Keratinocyte (primary cell): ENCODE measurements around the gene NAT16. TPM values are rescaled to one million over a fixed set of nuclear protein-coding genes. Genes with fewer than 3 reads are reported as not detected.

ENCODE experiments used
- DNase-seq: peaks from one replicate; pipeline ENCODE4 v3.0.0-alpha.2; 2011; ENCODE audit warnings: low read depth, missing footprints, low spot score
- FAIRE-seq: peaks from 2 replicates; lab custom pipeline; 2011; peaks lifted over from hg19 to GRCh38; lab: Jason Lieb, UNC
- H2AFZ ChIP-seq: 2 replicates; pipeline ENCODE4 v1.6.0; 2012; ENCODE audit warnings: low read length, control low read depth, inconsistent platforms; ENCODE audit not compliant: control insufficient read depth
- H3K27ac ChIP-seq: 2 replicates; pipeline ENCODE4 v1.5.1; 2011; ENCODE audit warnings: low read length; ENCODE audit not compliant: control insufficient read depth, insufficient read depth
- H3K27me3 ChIP-seq: 3 replicates; pipeline ENCODE4 v1.6.0; 2011; ENCODE audit warnings: low read length; ENCODE audit not compliant: control insufficient read depth, insufficient read depth; ENCODE audit errors: extremely low read depth
- H3K36me3 ChIP-seq, 2 experiments: 2 replicates in 1 of 2; 3 replicates in 1 of 2; pipeline ENCODE4 v1.5.1; 2011; ENCODE audit warnings: low read length in 2 of 2, mild to moderate bottlenecking in 1 of 2; ENCODE audit not compliant: control insufficient read depth in 2 of 2, insufficient read depth in 2 of 2; ENCODE audit errors: extremely low read depth in 1 of 2
- H3K4me1 ChIP-seq: 3 replicates; pipeline ENCODE4 v1.5.1; 2011; ENCODE audit warnings: low read length; ENCODE audit not compliant: control insufficient read depth, insufficient read depth; ENCODE audit errors: extremely low read depth
- H3K4me2 ChIP-seq: 3 replicates; pipeline ENCODE4 v1.6.0; 2011; ENCODE audit warnings: low read depth, low read length; ENCODE audit not compliant: control insufficient read depth, insufficient read depth; ENCODE audit errors: extremely low read depth
- H3K4me3 ChIP-seq, 3 experiments: fragments of 200-600 bp in 1 of 3; sonication (generic) in 1 of 3; 2 replicates in 2 of 3; 3 replicates in 1 of 3; pipeline ENCODE4 v1.5.1; 2011 to 2016; ENCODE audit warnings: low read length in 3 of 3, mild to moderate bottlenecking in 3 of 3, control low read depth in 2 of 3, inconsistent platforms in 1 of 3, low read depth in 1 of 3, mixed read lengths in 1 of 3, mixed run types in 1 of 3, moderate library complexity in 1 of 3; ENCODE audit not compliant: control insufficient read depth in 2 of 3, insufficient read depth in 2 of 3; ENCODE audit errors: extremely low read depth in 1 of 3
- H3K79me2 ChIP-seq: 2 replicates; pipeline ENCODE4 v1.6.0; 2012; ENCODE audit warnings: low read length; ENCODE audit not compliant: control insufficient read depth, insufficient read depth
- H3K9ac ChIP-seq: 3 replicates; pipeline ENCODE4 v1.6.0; 2011; ENCODE audit warnings: low read length; ENCODE audit not compliant: control insufficient read depth, insufficient read depth; ENCODE audit errors: extremely low read depth
- H3K9me1 ChIP-seq: 3 replicates; pipeline ENCODE4 v1.6.0; 2011; ENCODE audit warnings: low read length; ENCODE audit not compliant: control insufficient read depth, insufficient read depth; ENCODE audit errors: extremely low read depth
- H3K9me3 ChIP-seq: 2 replicates; pipeline ENCODE4 v1.5.1; 2012; ENCODE audit warnings: low read depth, low read length; ENCODE audit not compliant: control insufficient read depth
- H4K20me1 ChIP-seq: 3 replicates; pipeline ENCODE4 v1.6.0; 2011; ENCODE audit warnings: low read length; ENCODE audit not compliant: control insufficient read depth, insufficient read depth; ENCODE audit errors: extremely low read depth
- CTCF ChIP-seq, 3 experiments: IDR thresholded peaks in 1 of 3; conservative IDR thresholded peaks in 1 of 3; optimal IDR thresholded peaks in 1 of 3; 2 replicates in 2 of 3; 3 replicates in 1 of 3; pipeline versions ENCODE3 to v1.5.1; 2011; ENCODE audit warnings: low read length in 3 of 3, mild to moderate bottlenecking in 3 of 3, moderate library complexity in 2 of 3, control low read depth in 1 of 3, inconsistent platforms in 1 of 3; ENCODE audit not compliant: insufficient read depth in 2 of 3; ENCODE audit errors: extremely low read depth in 1 of 3
- EZH2 ChIP-seq: IDR thresholded peaks from one replicate; pipeline ENCODE4 v1.6.1; 2012; ENCODE audit warnings: inconsistent platforms, mild to moderate bottlenecking, low read length, moderate library complexity
- dilution Hi-C: fragments of 300-500 bp; cut with MboI; formaldehyde crosslinking; loops from one replicate; pipeline ENCODE4 v1.7.0; 2020; ENCODE audit warnings: low sequenced_read_pairs; ENCODE audit not compliant: extremely low pct_ligation_motif_present
- polyA plus RNA-seq, 5 experiments: library from polyadenylated mRNA; depleted of rRNA in 3 of 5; stranded (reverse) in 3 of 5; stranded (forward) in 1 of 5; unstranded in 1 of 5; fragments of >200 nt; gene quantifications; 1 replicate in 1 of 5; 2 replicates in 3 of 5; 3 replicates in 1 of 5; pipeline versions ENCODE4 v1.2.1 to v1.2.3, GENCODE V29; 2011 to 2012; ENCODE audit warnings: missing spikeins in 2 of 5, low read depth in 1 of 5, low replicate concordance in 1 of 5

NAT16 gene
- polyA plus RNA-seq, 1 donor (not counting 4 experiments of a cell fraction or from before 2014, with no cell fraction given) = not detected

DNA sequence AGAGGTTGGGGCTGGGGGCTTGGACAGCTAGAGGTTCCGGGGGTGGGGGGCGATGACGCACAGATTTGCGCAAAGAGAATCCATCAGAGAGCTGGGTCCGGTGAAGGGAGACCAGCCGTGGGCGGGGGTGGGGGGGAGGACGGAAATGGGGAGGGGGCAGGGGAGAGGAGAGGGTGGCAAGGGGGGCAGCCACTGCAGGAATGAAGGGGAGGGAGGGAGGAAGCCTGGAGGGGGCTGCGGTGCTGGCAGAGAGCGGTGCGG lies 13.5 kb downstream of the NAT16 start:
- Histone ChIP-seq H3K79me2 (no peaks in the 10 kb centered on the region), H4K20me1 (peaks cover 3% of the 10 kb centered on the region), H3K9me3 (no peaks in the 10 kb centered on the region), H3K36me3 (peaks cover 0 to 8% of the 10 kb centered on the region in 2 experiments), H3K4me2 (no peak overlapping the region), H3K9ac (no peak overlapping the region), H3K4me1 (peaks cover 34% of the 10 kb centered on the region), H3K27ac (no peak overlapping the region), H2AFZ (no peak overlapping the region), H3K9me1 (no peaks in the 10 kb centered on the region), H3K4me3 (no peak overlapping the region), H3K27me3 (peaks cover 68% of the 10 kb centered on the region)
- no peak for DNase-seq
- dilution Hi-C loops = no loop called here
- TF ChIP-seq CTCF (optimal IDR thresholded peaks at IDR 0.05 in 1 of 3, IDR thresholded peaks at IDR 0.05 in 1 of 3, conservative IDR thresholded peaks at IDR 0.05 in 1 of 3; ENCODE audit: extremely low read depth in 1 of 3, insufficient read depth in 2 of 3, low read length in 3 of 3) = no peak
- no peak for FAIRE-seq

DNA sequence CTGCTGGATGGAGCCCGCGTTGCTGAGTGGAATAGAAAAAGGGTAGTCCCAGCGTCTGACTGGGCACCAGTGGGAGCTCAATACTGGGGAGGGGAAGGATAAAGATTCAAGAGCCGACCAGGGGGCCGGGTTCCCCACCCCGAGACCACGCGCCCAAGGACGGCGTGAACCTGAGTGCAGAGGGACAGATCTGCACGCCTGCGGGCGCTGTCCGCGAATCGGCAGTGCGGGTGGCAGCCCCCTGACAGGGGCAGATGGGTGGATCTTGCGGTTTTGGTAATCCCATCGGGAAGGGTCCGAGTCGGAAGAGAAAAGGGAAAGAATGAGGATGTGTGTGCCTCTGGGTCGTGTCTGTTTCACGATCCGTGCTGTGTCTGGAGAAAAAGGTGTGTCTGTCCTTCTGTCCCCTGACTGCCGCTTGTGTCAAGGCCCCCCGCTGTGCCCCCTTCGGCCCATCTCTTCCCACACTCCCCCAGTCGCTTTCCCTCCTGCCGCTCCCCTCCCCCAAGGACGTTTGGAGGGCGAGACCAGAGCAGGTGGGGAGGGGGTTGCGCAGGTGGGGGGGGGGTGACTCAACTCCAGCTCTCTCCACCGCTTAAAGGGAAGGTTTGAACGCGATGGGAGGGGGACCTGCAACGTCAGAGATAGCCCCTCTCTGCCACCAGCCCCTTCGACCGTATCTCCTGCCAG lies 14.0 kb downstream of the NAT16 start:
- no peaks in the 10 kb centered on the region for H3K9me3 ChIP-seq
- no peaks in the 10 kb centered on the region for H3K79me2 ChIP-seq
- peak overlapping the region; percentile 91 for H3K4me2 ChIP-seq
- H3K27me3 ChIP-seq = peaks cover 63% of the 10 kb centered on the region
- H3K4me3 ChIP-seq = peak overlapping the region; percentile 21 to 64 (median 62)
- no peak for FAIRE-seq
- no peak for DNase-seq
- H4K20me1 ChIP-seq = peaks cover 3% of the 10 kb centered on the region
- no peaks in the 10 kb centered on the region for H3K9me1 ChIP-seq
- no peak overlapping the region for H3K27ac ChIP-seq
- no peak for TF ChIP-seq CTCF (optimal IDR thresholded peaks at IDR 0.05 in 1 of 3, IDR thresholded peaks at IDR 0.05 in 1 of 3, conservative IDR thresholded peaks at IDR 0.05 in 1 of 3; ENCODE audit: extremely low read depth in 1 of 3, insufficient read depth in 2 of 3, low read length in 3 of 3)
- TF ChIP-seq EZH2 = peak; percentile 68
- H3K9ac ChIP-seq = no peak overlapping the region
- H3K36me3 ChIP-seq = peaks cover 1 to 13% of the 10 kb centered on the region in 2 experiments
- peaks cover 34% of the 10 kb centered on the region for H3K4me1 ChIP-seq
- peak overlapping the region; percentile 37 for H2AFZ ChIP-seq
- dilution Hi-C loops = no loop called here
